ENCODE data around the gene PLEK2.
"Not testable (repeated sequence)": the region's sequence is repeated elsewhere in the genome, so short reads cannot be mapped to it uniquely, and the experiment has no call there.

The PLEK2 gene

GRCh38 chr14:67428501-67429031 is 16.6 kb upstream of the PLEK2 start:
- no peak for DNase-seq

GRCh38 chr14:67426983-67427606 is 15.1 kb upstream of the PLEK2 start:
- DNase-seq: peak; percentile 70

- no peak for DNase-seq
Measured at GRCh38 chr14:67426161-67426560, 14.2 kb upstream of the PLEK2 start.

- DNase-seq: no peak
Measured at GRCh38 chr14:67425608-67426007, 13.6 kb upstream of the PLEK2 start.

GRCh38 chr14:67424539-67424938 is 12.6 kb upstream of the PLEK2 start:
- DNase-seq: no peak

GRCh38 chr14:67423424-67423823 is 11.5 kb upstream of the PLEK2 start:
- DNase-seq: no peak

GRCh38 chr14:67421356-67422224 is 9.6 kb upstream of the PLEK2 start:
- no peak for DNase-seq

- DNase-seq: peak; percentile 14
Measured at GRCh38 chr14:67420102-67420739, 8.3 kb upstream of the PLEK2 start.

- no peak for DNase-seq
Measured at GRCh38 chr14:67418401-67419191, 6.6 kb upstream of the PLEK2 start.

- no peak for DNase-seq
Measured at GRCh38 chr14:67417633-67418032, 5.7 kb upstream of the PLEK2 start.

GRCh38 chr14:67416810-67417209 is 4.8 kb upstream of the PLEK2 start:
- no peak for DNase-seq

GRCh38 chr14:67416085-67416484 is 4.1 kb upstream of the PLEK2 start:
- DNase-seq: no peak

- DNase-seq: not testable (repeated sequence)
Measured at GRCh38 chr14:67415610-67416009, 3.6 kb upstream of the PLEK2 start.

- DNase-seq: no peak
Measured at GRCh38 chr14:67413806-67414769, 2.1 kb upstream of the PLEK2 start.

- no peak for DNase-seq
Measured at GRCh38 chr14:67411370-67411769, 595 bp downstream of the PLEK2 start.

- DNase-seq: no peak
Measured at GRCh38 chr14:67410313-67410712, 1.7 kb downstream of the PLEK2 start.

GRCh38 chr14:67409461-67409860 is 2.5 kb downstream of the PLEK2 start:
- DNase-seq: no peak

GRCh38 chr14:67408122-67408801 is 3.7 kb downstream of the PLEK2 start:
- DNase-seq: not testable (repeated sequence)

GRCh38 chr14:67405771-67406170 is 6.2 kb downstream of the PLEK2 start:
- DNase-seq: no peak

- DNase-seq: no peak
Measured at GRCh38 chr14:67400434-67400833, 11.5 kb downstream of the PLEK2 start.

GRCh38 chr14:67397536-67397935 is 14.4 kb downstream of the PLEK2 start:
- DNase-seq: no peak
